PC-9 (cell line): ENCODE data around the gene IRF2. TPM values are rescaled to one million over a fixed set of nuclear protein-coding genes. Genes with fewer than 3 reads are reported as not detected.

ENCODE experiments used
- BruUV-seq: library from RNA; stranded (reverse); fragments of 400-500 nt; replicated peaks from 2 replicates; lab custom pipeline; 2021; lab: Mats Ljungman, UMichigan
- CTCF ChIA-PET: fragments of 300-600 bp; sonication (Branson Sonifier 250); formaldehyde crosslinking; loops from one replicate; lab custom pipeline; 2022; ENCODE audit warnings: antibody characterized with exemption; lab: Charles Lee
- POLR2A ChIA-PET: fragments of 300-600 bp; sonication (Branson Sonifier 250); formaldehyde crosslinking; loops from one replicate; lab custom pipeline; 2022; ENCODE audit warnings: antibody characterized with exemption; ENCODE audit not compliant: unreplicated experiment; lab: Charles Lee
- DNase-seq, 2 experiments: peaks; one replicate each; pipeline versions ENCODE4 v3.0.0 to v3.0.0-alpha.2; 2015 to 2022; ENCODE audit warnings: mixed read lengths in 1 of 2
- H2AFZ ChIP-seq: fragments of 200-600 bp; sonication (generic); 2 replicates; pipeline ENCODE4 v1.8.1; 2017; ENCODE audit warnings: antibody characterized with exemption
- H3F3A ChIP-seq: fragments of 200-600 bp; sonication (generic); 2 replicates; pipeline ENCODE4 v1.8.1; 2017; ENCODE audit warnings: antibody characterized with exemption, mild to moderate bottlenecking, low read depth; ENCODE audit not compliant: insufficient read depth
- H3K27ac ChIP-seq: fragments of 200-600 bp; sonication (generic); 2 replicates; pipeline ENCODE4 v1.6.1; 2016; ENCODE audit warnings: mixed run types
- H3K27me3 ChIP-seq: fragments of 200-600 bp; sonication (generic); 2 replicates; pipeline ENCODE4 v1.6.1; 2016; ENCODE audit warnings: low read depth, mixed run types; ENCODE audit not compliant: insufficient read depth
- H3K36me3 ChIP-seq: fragments of 200-600 bp; sonication (generic); 2 replicates; pipeline ENCODE4 v1.6.1; 2016; ENCODE audit warnings: low read depth, mixed run types
- H3K4me1 ChIP-seq: fragments of 200-600 bp; sonication (generic); replicated peaks from 2 replicates; pipeline ENCODE4 v1.6.1; 2016; ENCODE audit warnings: mixed run types; ENCODE audit not compliant: insufficient read depth
- H3K4me2 ChIP-seq: fragments of 200-600 bp; sonication (generic); 2 replicates; pipeline ENCODE4 v1.6.1; 2017; ENCODE audit warnings: mixed run types
- H3K4me3 ChIP-seq: fragments of 200-600 bp; sonication (generic); 2 replicates; pipeline ENCODE4 v1.6.1; 2016; ENCODE audit warnings: mixed run types
- H3K79me2 ChIP-seq: fragments of 200-600 bp; sonication (generic); 2 replicates; pipeline ENCODE4 v1.6.1; 2017; ENCODE audit warnings: low read depth, mixed run types
- H3K9me2 ChIP-seq: fragments of 200-600 bp; sonication (generic); 2 replicates; pipeline ENCODE4 v1.8.1; 2017; ENCODE audit warnings: mild to moderate bottlenecking; ENCODE audit not compliant: insufficient read depth
- H3K9me3 ChIP-seq: fragments of 200-600 bp; sonication (generic); 2 replicates; pipeline ENCODE4 v1.8.1; 2016; ENCODE audit warnings: low read depth; ENCODE audit not compliant: insufficient read depth
- H4K20me1 ChIP-seq: fragments of 200-600 bp; sonication (generic); 2 replicates; pipeline ENCODE4 v1.8.1; 2017; ENCODE audit not compliant: insufficient read depth
- EZH2 ChIP-seq: fragments of 200-600 bp; sonication (generic); IDR thresholded peaks from 2 replicates; pipeline ENCODE4 v1.8.0; 2017; ENCODE audit warnings: antibody characterized with exemption, low read depth
- intact Hi-C: fragments of 100-400 bp; cut with micrococcal nuclease; formaldehyde crosslinking; loops from one replicate; pipeline ENCODE4 v1.10.0; 2022; ENCODE audit not compliant: unreplicated experiment
- total RNA-seq: library from RNA; stranded (reverse); gene quantifications from 2 replicates; pipeline ENCODE4 v1.2.3, GENCODE V29; 2021
- TF ChIP-seq, protein P1 (sequence below): fragments of 200-600 bp; sonication (generic); conservative IDR thresholded peaks from 2 replicates; pipeline ENCODE4 v1.6.1; 2017; ENCODE audit warnings: mixed run types, antibody characterized with exemption, mild to moderate bottlenecking, moderate library complexity

Gene IRF2
- total RNA-seq, 1 experiment from 2014 or later: 34.4 TPM

DNA sequence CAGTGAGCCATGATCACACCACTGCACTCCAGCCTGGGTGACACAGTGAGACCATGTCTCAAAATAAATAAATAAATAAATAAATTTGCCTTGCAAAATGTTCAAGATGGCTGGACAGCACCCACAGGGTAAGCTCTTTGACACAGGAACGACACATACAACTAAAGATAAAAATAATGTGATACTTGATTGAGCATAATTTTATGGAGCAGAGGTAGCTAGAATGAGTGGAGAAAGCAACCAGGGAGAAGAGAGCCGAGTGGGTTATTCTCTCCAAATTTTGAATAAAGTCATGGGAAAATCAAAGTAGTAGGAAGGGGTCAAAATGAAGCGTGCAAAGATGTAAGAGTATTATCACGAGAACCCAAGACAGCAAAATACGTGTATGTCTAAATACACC is 121.5 kb downstream of the IRF2 start:
- Histone ChIP-seq H3K27ac (no peak overlapping the region), H3K9me2 (no peaks in the 10 kb centered on the region), H3K36me3 (no peaks in the 10 kb centered on the region), H3K4me3 (no peak overlapping the region), H3K79me2 (no peaks in the 10 kb centered on the region), H3K27me3 (no peaks in the 10 kb centered on the region), H2AFZ (no peak overlapping the region), H3K4me1 (peaks cover 6% of the 10 kb centered on the region), H4K20me1 (no peaks in the 10 kb centered on the region), H3K9me3 (no peaks in the 10 kb centered on the region), H3F3A (no peaks in the 10 kb centered on the region), H3K4me2 (no peak overlapping the region)
- BruUV-seq: no TSS peak
- ChIA-PET CTCF (no interaction called here), POLR2A (no interaction called here)
- no peak for DNase-seq
- no peak for TF ChIP-seq EZH2
- TF ChIP-seq, protein P1, sequence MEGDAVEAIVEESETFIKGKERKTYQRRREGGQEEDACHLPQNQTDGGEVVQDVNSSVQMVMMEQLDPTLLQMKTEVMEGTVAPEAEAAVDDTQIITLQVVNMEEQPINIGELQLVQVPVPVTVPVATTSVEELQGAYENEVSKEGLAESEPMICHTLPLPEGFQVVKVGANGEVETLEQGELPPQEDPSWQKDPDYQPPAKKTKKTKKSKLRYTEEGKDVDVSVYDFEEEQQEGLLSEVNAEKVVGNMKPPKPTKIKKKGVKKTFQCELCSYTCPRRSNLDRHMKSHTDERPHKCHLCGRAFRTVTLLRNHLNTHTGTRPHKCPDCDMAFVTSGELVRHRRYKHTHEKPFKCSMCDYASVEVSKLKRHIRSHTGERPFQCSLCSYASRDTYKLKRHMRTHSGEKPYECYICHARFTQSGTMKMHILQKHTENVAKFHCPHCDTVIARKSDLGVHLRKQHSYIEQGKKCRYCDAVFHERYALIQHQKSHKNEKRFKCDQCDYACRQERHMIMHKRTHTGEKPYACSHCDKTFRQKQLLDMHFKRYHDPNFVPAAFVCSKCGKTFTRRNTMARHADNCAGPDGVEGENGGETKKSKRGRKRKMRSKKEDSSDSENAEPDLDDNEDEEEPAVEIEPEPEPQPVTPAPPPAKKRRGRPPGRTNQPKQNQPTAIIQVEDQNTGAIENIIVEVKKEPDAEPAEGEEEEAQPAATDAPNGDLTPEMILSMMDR: no peak
- intact Hi-C loops: no loop called here

DNA sequence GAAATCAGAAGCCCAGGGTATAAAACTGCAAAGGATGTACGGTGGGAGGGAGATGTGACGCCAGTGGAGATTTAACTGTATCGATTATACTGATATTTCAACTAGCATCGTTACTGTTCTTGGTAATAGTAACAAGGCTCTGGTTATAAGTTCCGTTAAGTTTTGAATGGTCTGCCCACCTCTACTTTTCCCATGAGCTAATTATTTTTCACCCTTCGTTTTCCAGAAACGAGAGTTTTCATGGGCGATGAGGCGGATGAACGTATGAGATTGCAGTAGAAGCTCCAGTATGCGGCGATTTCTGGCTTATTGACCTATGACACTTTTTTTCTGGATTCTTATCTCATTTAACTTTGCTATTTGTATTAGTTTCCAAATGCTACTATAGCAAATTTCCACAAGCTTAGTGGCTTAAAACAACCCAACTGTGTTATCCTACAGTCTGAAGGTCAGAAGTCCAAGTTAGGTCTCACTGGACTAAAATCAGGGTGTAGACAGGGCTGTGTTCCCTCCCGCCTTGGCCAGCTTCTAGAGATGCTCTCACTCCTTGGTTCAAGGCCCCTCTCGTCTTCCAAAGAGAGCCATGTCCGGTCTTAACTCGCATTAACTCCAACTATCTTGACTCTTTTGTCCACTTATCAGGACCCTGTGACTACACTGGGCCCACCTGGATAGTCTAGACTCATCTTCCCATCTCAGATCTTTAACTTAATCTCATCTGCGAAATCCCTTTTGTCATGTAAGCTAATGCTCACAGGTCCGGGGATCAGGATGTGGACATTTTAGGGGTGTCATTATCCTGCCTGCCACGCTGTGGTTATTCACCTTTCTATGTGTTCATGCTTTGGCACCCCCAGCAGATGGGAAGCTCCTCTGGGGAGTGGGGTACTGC is 122.5 kb downstream of the IRF2 start:
- DNase-seq: no peak
- Histone ChIP-seq H3K4me3 (no peak overlapping the region), H2AFZ (no peak overlapping the region), H3K9me2 (no peaks in the 10 kb centered on the region), H3F3A (no peaks in the 10 kb centered on the region), H3K79me2 (no peaks in the 10 kb centered on the region), H3K9me3 (no peaks in the 10 kb centered on the region), H3K27ac (no peak overlapping the region), H3K27me3 (no peaks in the 10 kb centered on the region), H3K4me2 (no peak overlapping the region), H3K36me3 (no peaks in the 10 kb centered on the region), H4K20me1 (no peaks in the 10 kb centered on the region), H3K4me1 (peaks cover 16% of the 10 kb centered on the region)
- ChIA-PET POLR2A (no interaction called here), CTCF (no interaction called here)
- intact Hi-C loops: no loop called here
- no TSS peak for BruUV-seq
- TF ChIP-seq, protein P1: no peak
- TF ChIP-seq EZH2: no peak

DNA sequence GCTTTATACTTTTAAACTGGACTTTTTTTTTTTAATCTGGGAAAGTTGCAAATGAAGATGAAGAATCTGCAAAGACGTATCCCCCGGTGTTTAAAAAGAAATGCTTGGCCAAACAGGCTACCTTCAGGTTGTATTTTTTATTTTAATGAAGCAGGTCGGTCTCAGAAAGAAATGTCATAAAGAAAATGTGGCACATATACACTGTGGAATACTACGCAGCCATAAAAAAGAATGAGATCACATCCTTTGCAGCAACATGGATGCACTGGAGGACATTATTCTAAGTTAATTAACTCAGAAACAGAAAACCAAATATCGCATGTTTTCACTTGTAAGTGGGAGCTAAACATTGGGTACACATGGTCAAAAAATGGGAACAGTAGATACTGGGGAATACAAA is 123.4 kb downstream of the IRF2 start:
- Histone ChIP-seq H3K4me1 (peaks cover 18% of the 10 kb centered on the region), H3K27me3 (no peaks in the 10 kb centered on the region), H2AFZ (no peak overlapping the region), H4K20me1 (no peaks in the 10 kb centered on the region), H3K4me2 (no peak overlapping the region), H3K27ac (no peak overlapping the region), H3K79me2 (no peaks in the 10 kb centered on the region), H3K36me3 (no peaks in the 10 kb centered on the region), H3K9me3 (no peaks in the 10 kb centered on the region), H3K9me2 (no peaks in the 10 kb centered on the region), H3K4me3 (no peak overlapping the region), H3F3A (no peaks in the 10 kb centered on the region)
- ChIA-PET POLR2A (no interaction called here), CTCF (no interaction called here)
- TF ChIP-seq, protein P1: no peak
- no peak for TF ChIP-seq EZH2
- intact Hi-C loops: no loop called here
- no TSS peak for BruUV-seq
- DNase-seq: no peak
